GM18499 (cell line): Measurements from ENCODE around the gene GRAMD2A.

Experiments
- ATAC-seq: cut with Tn5 transposase; IDR thresholded peaks from one replicate; pipeline ENCODE4 v1.9.1; 2021; ENCODE audit warnings: moderate number of reproducible peaks; ENCODE audit not compliant: insufficient read depth, unreplicated experiment

GRAMD2A gene

GRCh38 chr15:72220687-72221086, 23.1 kb upstream of the GRAMD2A start:
- no peak for ATAC-seq

GRCh38 chr15:72217216-72217615, 19.6 kb upstream of the GRAMD2A start:
- ATAC-seq: no peak

DNA sequence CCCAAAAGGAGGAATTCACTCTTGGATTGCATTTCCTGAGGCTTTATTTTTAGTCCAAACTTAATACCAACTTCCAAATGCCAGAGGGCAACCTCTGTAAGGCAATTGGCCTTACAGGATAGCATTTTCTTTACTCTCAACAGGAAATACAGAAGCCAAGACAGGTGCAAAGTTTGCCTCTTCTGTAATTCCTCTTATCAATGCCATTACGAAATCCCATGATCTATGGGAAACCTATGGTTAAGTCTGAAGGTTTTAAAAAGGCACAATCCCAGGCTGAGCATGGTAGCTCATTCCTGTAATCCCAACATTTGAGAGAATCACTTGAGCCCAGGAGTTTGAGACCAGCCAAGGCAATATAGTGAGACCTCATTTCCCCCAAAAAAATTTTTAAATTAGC, 18.5 kb upstream of the GRAMD2A start:
- ATAC-seq: no peak

GRCh38 chr15:72207558-72208085, 10.0 kb upstream of the GRAMD2A start:
- ATAC-seq: no peak

GRCh38 chr15:72206677-72207000, 9.1 kb upstream of the GRAMD2A start:
- no peak for ATAC-seq

- ATAC-seq: no peak
Observed at GRCh38 chr15:72205896-72206676, 8.5 kb upstream of the GRAMD2A start.

- no peak for ATAC-seq
Observed at GRCh38 chr15:72205273-72205672, 7.7 kb upstream of the GRAMD2A start.

GRCh38 chr15:72203507-72203837, 5.9 kb upstream of the GRAMD2A start:
- no peak for ATAC-seq

DNA sequence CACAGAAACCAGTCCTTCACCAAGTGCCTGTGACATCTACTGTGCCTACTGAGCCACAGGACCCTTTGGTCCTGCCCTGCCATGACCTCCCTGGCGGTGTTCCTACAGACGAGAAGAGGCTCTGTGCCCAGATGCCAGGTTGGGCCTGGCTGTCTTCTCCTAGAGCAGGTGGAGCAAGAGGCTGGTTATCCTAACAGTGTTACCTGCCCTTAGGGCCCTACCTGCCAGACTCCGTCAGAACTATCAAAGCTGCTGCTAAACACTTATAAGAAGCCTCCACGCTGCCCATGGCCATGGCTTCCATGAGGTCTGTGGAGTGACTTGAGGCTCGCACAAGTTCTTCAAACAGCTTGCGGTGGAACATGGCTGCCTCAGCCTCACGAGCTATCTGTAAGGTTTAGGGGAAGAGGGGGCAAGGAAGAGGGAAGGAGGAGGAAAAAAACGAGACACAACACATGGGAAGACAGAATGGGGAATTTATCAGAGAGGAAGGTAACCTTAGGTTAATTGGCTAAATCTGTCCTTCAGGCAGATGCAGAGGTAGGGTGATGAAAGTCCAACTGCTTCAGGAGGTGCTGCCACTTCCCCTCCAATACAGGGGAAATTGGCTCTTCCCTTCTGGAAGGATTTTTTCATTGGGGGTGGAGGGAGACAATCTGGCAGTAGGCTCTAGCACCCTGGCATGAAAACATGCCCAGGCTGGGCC, 5.4 kb upstream of the GRAMD2A start:
- no peak for ATAC-seq

DNA sequence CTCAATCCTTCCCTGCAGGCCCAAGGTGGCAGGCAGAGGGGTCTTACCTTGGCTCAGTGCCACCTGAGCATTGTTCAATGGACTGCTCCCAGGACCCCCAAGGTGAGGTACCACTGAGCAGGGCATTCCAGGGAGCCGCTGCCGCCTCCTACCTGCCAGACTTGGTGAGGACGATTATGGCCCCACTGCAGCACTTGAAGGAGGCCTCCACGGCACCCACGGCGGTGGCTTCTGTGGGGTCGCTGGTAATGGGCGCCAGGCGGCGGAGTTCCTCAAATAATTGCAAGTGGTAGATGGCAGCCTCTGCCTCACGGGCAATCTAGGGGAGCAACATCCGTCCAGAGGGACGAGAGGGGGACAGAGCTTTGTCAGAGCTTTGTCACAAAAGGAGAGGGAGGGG, 4.7 kb upstream of the GRAMD2A start:
- no peak for ATAC-seq

GRCh38 chr15:72201391-72201921, 3.9 kb upstream of the GRAMD2A start:
- no peak for ATAC-seq

DNA sequence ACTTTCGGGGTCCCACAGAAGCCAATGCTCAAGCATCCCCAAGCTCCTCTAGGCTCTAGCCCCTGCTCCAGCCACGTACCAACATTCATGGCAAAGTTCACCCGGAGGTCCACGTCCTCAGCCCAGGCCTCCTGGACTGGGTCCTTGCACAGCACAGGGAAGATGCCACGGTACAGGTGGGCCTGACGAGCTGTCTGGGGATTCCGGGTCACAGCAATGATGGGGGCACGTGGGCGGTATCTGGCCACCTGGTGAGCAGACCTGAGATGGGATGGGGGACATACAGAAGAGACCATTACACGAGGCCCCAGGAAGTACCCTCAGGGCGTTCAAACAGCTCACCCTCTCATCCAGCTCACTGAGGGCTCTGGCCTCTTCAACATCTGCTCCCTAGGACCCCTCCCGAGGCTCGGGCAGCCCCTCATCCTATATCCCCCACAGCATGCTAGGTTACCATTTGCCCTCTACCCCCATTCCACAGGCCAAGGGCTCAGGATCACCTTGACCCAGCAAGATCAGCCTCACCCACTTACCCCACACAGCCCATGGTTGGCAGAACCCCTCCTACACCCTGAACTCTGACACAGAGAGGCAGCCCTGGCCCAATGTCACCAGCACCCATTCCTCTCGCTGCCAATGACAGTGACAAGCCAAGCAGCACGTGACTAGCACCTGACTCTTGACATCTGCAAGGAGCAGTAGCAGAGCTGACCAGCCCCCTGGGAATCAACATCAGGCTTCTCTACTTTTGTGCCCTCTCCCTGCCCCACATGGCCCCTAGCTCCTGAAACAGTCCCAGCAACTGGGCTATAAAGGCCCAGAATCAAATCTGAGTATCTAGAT, 3.0 kb upstream of the GRAMD2A start:
- no peak for ATAC-seq

DNA sequence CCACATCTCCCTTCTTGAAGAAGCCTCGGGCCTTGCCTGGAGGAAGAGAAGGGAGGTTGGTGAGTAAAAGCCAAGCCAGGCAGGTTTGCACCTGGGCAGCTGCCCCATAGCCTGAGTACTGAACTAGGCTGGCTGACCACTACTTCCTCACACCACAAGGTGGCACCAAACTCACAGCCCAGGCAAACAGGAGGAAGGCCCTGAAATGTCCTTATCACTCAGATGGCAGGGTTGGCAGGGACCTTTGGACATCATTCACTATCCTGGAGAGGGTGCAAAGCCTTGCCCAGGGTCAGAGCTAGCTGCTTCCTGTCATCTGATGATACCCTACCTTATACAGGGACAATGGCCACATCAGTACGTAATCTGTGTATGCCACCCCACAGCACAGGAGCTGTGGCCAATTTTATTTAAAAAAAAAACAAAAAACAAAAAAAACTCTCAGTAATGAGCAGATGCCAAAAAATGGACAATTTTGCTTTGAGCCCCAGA, 2.2 kb upstream of the GRAMD2A start:
- no peak for ATAC-seq

DNA sequence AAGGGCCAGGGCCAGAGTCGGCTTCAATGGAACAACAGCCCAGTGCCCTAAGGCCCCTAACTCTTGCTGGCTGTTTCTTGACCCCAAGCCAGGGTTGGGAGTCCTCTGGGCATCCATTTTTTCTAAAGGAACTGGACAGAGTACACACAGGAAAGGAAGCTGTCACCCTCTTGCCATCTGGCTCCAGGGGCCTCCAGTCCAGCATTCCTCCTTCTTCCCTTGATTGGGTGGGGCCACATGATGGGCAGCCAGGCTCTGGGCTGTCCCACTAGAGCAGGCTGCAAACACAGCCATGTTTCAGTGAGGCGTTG, 1.6 kb upstream of the GRAMD2A start:
- no peak for ATAC-seq

- no peak for ATAC-seq
Observed at GRCh38 chr15:72198356-72199204, 993 bp upstream of the GRAMD2A start.

GRCh38 chr15:72197041-72197459, 537 bp downstream of the GRAMD2A start:
- ATAC-seq: no peak

DNA sequence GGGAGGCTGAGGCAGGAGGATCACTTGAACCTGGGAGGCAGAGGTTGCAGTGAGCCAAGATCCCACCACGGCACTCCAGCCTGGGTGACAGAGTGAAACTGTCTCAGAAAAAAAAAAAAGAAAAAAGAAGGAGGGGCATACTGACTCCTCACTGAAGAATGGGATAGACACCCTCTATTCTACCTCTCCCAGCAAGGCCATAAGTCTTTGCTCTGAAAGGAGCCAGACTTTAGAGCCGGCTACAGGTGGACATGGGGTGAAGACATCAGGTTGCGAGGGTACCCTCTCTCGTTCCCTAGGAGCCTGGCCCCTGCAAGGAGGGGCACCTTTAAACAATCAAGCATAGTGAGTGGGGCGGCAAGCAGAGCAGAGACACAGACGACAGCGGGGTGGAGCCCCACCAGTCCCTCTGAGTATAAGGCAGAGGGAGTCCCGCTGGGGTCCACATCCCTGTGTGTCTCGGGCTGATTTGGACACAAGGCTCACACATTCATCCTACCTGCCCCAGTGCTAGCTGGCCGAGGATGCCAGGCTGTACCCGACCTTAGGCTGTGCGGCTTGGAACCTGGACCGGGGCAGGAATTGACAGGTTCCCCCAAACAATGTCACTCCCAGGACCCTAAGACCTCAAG, 1.1 kb downstream of the GRAMD2A start:
- no peak for ATAC-seq

DNA sequence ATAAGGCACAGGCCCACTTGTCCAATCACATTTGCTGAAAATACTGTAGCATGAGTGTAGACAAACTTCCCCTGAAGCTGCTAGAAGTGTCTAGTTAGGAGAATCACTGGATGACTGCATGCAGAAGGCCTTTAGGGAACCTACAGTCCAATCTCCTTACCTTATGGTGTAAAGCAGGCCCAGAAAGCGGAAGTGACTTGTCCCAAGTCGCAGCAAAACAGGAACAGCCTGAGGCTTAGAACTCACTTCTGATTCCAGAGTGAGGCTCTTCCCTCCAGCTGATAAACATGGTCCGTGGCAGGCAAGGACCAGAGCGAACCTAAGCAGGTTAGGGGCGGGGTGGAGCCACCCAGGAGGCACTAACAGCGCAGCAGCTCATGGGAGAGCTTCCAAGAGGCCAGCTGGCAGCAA, 2.5 kb downstream of the GRAMD2A start:
- no peak for ATAC-seq

DNA sequence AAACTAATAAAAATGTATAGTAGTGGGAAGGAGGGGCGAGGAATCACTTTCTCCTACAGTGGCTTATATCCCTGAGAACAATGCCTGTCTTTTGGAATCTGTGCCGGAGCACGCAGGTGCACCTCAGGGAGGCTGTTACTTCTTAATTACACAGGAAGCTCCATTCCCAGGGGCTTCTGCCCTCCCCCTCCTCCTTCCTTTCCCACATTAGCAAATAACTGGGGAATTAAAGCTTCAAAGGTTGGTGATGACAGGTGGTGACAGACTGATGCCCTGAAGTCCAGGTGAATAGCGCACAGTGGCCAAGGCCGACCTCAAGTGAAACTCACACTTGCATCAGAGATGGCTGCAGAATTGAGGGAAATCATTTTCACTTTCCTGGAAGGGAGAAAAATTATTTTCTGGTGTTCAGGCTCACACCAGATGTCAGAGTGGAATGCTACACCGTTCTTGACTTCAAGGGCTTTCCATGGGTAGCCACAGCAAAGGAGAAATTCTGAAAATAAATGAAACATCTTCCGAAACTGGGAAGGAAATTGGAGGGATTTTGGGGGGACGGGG, 3.7 kb downstream of the GRAMD2A start:
- ATAC-seq: no peak
